ENCODE results near the gene CMSS1. TPM values are rescaled to one million over a fixed set of nuclear protein-coding genes. Genes with fewer than 3 reads are reported as not detected.

CMSS1 gene
- total and polyA plus RNA-seq, 2 of the 13 experiments (the other 11 are each of a cell fraction or from before 2014, with no cell fraction given): 6.4 to 48.7 TPM

DNA sequence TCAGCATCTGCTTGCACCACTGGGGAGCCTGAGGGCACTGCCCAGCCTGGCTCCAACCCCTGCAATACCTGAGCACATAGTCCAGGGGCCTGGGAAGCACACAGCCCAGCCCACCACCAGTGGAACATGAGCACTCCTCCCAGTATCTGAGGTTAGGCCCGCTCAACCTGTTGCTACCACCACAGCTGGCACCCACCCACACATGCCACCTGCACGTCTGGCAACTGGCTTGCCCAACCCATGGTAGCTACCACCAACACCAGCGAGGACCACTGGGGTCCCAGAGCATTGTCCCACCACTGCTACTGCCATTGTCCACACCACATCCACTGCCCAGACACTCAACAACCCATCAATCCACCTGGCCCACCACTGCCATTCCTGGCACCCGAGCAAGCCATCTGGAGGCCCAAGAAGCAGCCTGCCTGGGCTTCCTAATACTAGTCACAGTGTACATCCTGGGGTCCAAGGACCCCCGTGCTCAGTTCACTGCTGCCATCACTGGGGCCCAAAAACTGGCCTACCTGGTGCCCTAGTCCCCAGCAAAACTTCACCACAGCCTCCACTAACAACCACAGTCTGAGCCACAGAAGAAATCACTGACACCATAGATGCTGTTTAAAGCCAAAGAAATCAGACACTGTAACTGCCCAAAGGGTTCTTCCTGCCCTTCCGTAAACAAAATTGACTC lies 381.1 kb downstream of the CMSS1 start (continued):
- TF ChIP-seq CEBPZ (IDR thresholded peaks at IDR 0.05; ENCODE audit: low read length) (no peak), ETV5 (CRISPR knock-in tag; IDR thresholded peaks at IDR 0.05; ENCODE audit: borderline replicate concordance) (no peak)

DNA sequence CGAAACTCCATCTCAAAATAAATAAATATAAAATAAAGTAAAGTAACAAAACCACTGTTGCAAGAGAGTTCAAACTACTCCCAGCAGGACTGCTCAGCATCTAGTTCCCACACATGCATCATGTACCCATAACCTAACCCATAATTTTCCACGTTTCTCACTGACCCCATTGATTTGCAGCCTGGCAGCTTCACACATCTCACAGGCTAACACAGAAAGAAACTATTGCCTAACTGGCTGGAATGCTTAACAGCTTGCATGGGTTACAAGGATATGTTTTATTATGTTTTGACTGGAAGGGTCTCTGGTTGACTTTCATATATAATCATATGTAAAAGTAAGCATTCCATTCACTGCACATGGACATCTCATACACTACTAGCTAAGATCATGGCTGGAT lies 387.5 kb downstream of the CMSS1 start:
- Histone ChIP-seq H3K4me1 (ENCODE audit: insufficient read depth, low read length) (peaks cover 7% of the 10 kb centered on the region), H3K9me3 (ENCODE audit: low read length) (no peaks in the 10 kb centered on the region), H4K20me1 (ENCODE audit: insufficient read depth, low read length) (no peaks in the 10 kb centered on the region), H3K9ac (ENCODE audit: insufficient read depth, low read depth, low read length) (no peak overlapping the region), H3K27me3 (ENCODE audit: control insufficient read depth in 1 of 2, insufficient read depth in 2 of 2, low read length in 2 of 2) (no peaks in the 10 kb centered on the region), H3K79me2 (ENCODE audit: insufficient read depth, low read length) (no peaks in the 10 kb centered on the region), H3K4me3 (replicated peaks in 1 of 3; ENCODE audit: insufficient read depth in 1 of 3, low read depth in 2 of 3, low read length in 3 of 3) (no peak overlapping the region), H3K27ac (ENCODE audit: extremely low read length, insufficient read depth, low read length) (no peak overlapping the region), H2AFZ (ENCODE audit: low read length) (no peak overlapping the region), H3K36me3 (replicated peaks in 1 of 2; ENCODE audit: control insufficient read depth in 1 of 2, insufficient read depth in 2 of 2, low read length in 2 of 2) (no peaks in the 10 kb centered on the region), H3K4me2 (ENCODE audit: low read depth, low read length) (no peak overlapping the region)
- intact Hi-C loops (cut with micrococcal nuclease; ENCODE audit: unreplicated experiment): no loop called here
- no peak for TF ChIP-seq ADNP (CRISPR knock-in tag; IDR thresholded peaks at IDR 0.05)
- TF ChIP-seq, protein P1, sequence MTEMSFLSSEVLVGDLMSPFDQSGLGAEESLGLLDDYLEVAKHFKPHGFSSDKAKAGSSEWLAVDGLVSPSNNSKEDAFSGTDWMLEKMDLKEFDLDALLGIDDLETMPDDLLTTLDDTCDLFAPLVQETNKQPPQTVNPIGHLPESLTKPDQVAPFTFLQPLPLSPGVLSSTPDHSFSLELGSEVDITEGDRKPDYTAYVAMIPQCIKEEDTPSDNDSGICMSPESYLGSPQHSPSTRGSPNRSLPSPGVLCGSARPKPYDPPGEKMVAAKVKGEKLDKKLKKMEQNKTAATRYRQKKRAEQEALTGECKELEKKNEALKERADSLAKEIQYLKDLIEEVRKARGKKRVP (CRISPR knock-in tag; IDR thresholded peaks at IDR 0.05): no peak
- ChIA-PET CTCF (ENCODE audit: low intra/inter-chr PET ratio, low total read pairs) (no interaction called here), POLR2A (no interaction called here)
- FAIRE-seq (no peak), DNase-seq (ENCODE audit: low spot score) (no peak), ATAC-seq (no peak)
- WGBS (ENCODE audit: low lambda C conversion rate): 57% methylated on average over 2 of the region's 2 CpGs
- in situ Hi-C loops (cut with HindIII; ENCODE audit: extremely low pct_ligation_motif_present, low pct_unique_long_range_greater_than_20kb): no loop called here
- BruUV-seq (replicated peaks): no TSS peak

Measured in HepG2 (cell line).